Stimulated activated CD4-positive, alpha-beta T cell treated with anti-CD3 and anti-CD28 coated beads, Interleukin-1b, Interleukin-23, amount 100 ng/mL, for 1 hour (primary cell): ENCODE data around the gene ADGRL1.
"Not testable (repeated sequence)": the region's sequence is repeated elsewhere in the genome, so short reads cannot be mapped to it uniquely, and the experiment has no call there.

Experiments used
- DNase-seq, 2 donors: peaks; one replicate each; pipeline ENCODE4 v3.0.0-alpha.2; 2020; ENCODE audit warnings: low read depth in 2 of 2

The ADGRL1 gene

GRCh38 chr19:14189415-14189814 lies 16.6 kb downstream of the ADGRL1 start:
- no peak for DNase-seq

GRCh38 chr19:14188086-14188485 lies 17.9 kb downstream of the ADGRL1 start:
- not testable (repeated sequence) for DNase-seq

GRCh38 chr19:14187561-14187960 lies 18.4 kb downstream of the ADGRL1 start:
- no peak for DNase-seq

GRCh38 chr19:14186684-14187083 lies 19.3 kb downstream of the ADGRL1 start:
- not testable (repeated sequence) for DNase-seq

GRCh38 chr19:14185691-14186090 lies 20.3 kb downstream of the ADGRL1 start:
- DNase-seq = not testable (repeated sequence)

- no peak for DNase-seq
Observed at GRCh38 chr19:14185158-14185557, 20.8 kb downstream of the ADGRL1 start.

- DNase-seq = no peak
Observed at GRCh38 chr19:14183741-14184350, 22.1 kb downstream of the ADGRL1 start.

- no peak for DNase-seq
Observed at GRCh38 chr19:14182476-14182875, 23.5 kb downstream of the ADGRL1 start.

GRCh38 chr19:14181906-14182305 lies 24.1 kb downstream of the ADGRL1 start:
- DNase-seq = no peak

GRCh38 chr19:14181199-14181598 lies 24.8 kb downstream of the ADGRL1 start:
- not testable (repeated sequence) for DNase-seq

- DNase-seq = no peak
Observed at GRCh38 chr19:14177496-14178074, 28.4 kb downstream of the ADGRL1 start.

GRCh38 chr19:14175351-14175792 lies 30.6 kb downstream of the ADGRL1 start:
- no peak for DNase-seq

- no peak for DNase-seq
Observed at GRCh38 chr19:14174883-14175282, 31.1 kb downstream of the ADGRL1 start.

GRCh38 chr19:14168993-14169392 lies 37.0 kb downstream of the ADGRL1 start:
- DNase-seq = no peak

GRCh38 chr19:14168259-14168972 lies 37.6 kb downstream of the ADGRL1 start:
- no peak for DNase-seq

GRCh38 chr19:14167576-14168138 lies 38.3 kb downstream of the ADGRL1 start:
- no peak for DNase-seq

GRCh38 chr19:14166999-14167575 lies 38.9 kb downstream of the ADGRL1 start:
- DNase-seq = no peak

GRCh38 chr19:14165990-14166830 lies 39.8 kb downstream of the ADGRL1 start:
- DNase-seq = no peak

GRCh38 chr19:14164724-14165493 lies 41.1 kb downstream of the ADGRL1 start:
- no peak for DNase-seq

- no peak for DNase-seq
Observed at GRCh38 chr19:14164082-14164481, 41.9 kb downstream of the ADGRL1 start.

GRCh38 chr19:14162871-14163297 lies 43.1 kb downstream of the ADGRL1 start:
- DNase-seq = no peak
